Stomach (tissue), 9 donors: ENCODE measurements around the gene CTSA. TPM values are rescaled to one million over a fixed set of nuclear protein-coding genes. Genes with fewer than 3 reads are reported as not detected.
A peak's percentile ranks its signal among the peaks of the same experiment; 100 is the strongest.

Experiments
- DNase-seq, 2 donors: peaks; one replicate each; pipeline versions ENCODE4 v3.0.0 to v3.0.0-alpha.2; 2013 to 2019
- H3K27ac ChIP-seq, 5 donors: fragments of 200-600 bp in 4 of 5; sonication (generic) in 4 of 5; one replicate each; pipeline ENCODE4 v1.5.1; 2013 to 2019; ENCODE audit warnings: mild to moderate bottlenecking in 1 of 5, moderate library complexity in 1 of 5
- H3K27me3 ChIP-seq, 3 donors: fragments of 200-600 bp; sonication (generic); one replicate each; pipeline ENCODE4 v1.5.1; 2017 to 2019; ENCODE audit warnings: mixed run types in 1 of 3
- H3K36me3 ChIP-seq, 4 donors: fragments of 200-600 bp; sonication (generic); 1 replicate in 3 of 4; 2 replicates in 1 of 4; pipeline ENCODE4 v1.5.1; 2016 to 2019
- H3K4me1 ChIP-seq, 4 donors: fragments of 200-600 bp; sonication (generic); one replicate each; pipeline ENCODE4 v1.5.1; 2016 to 2019
- H3K4me3 ChIP-seq, 4 donors: fragments of 200-600 bp; sonication (generic) in 3 of 4; one replicate each; pipeline ENCODE4 v1.5.1; 2016 to 2019; ENCODE audit warnings: mild to moderate bottlenecking in 1 of 4
- H3K9me3 ChIP-seq, 4 donors: fragments of 200-600 bp; sonication (generic); one replicate each; pipeline ENCODE4 v1.5.1; 2016 to 2019
- EP300 ChIP-seq: sonication (generic); formaldehyde crosslinking; IDR thresholded peaks from one replicate; pipeline ENCODE4 v1.6.1; 2017; ENCODE audit warnings: antibody characterized with exemption
- POLR2A ChIP-seq, 4 donors: fragments of 450-650 bp; IDR thresholded peaks; one replicate each; pipeline ENCODE4 v1.6.1; 2016; ENCODE audit warnings: antibody characterized with exemption in 4 of 4, control low read depth in 2 of 4, mild to moderate bottlenecking in 1 of 4, moderate library complexity in 1 of 4
- POLR2AphosphoS5 ChIP-seq, 3 donors: sonication (generic); formaldehyde crosslinking; IDR thresholded peaks; one replicate each; pipeline ENCODE4 v1.6.1; 2016; ENCODE audit warnings: antibody characterized with exemption in 3 of 3
- WGBS, 5 donors: extraction: QIAGEN DNeasy Blood & Tissue Kit in 3 of 5; methylation state at CpG; one replicate each; pipeline versions ENCODE4 v1.1.5 to v1.1.7; 2013 to 2018; 5-methylcytosine and 5-hydroxymethylcytosine counted together
- intact Hi-C: fragments of 100-400 bp; cut with DNase I; formaldehyde crosslinking; loops from one replicate; pipeline ENCODE4 v1.15.1; 2023; ENCODE audit warnings: low total_unique reads
- polyA plus RNA-seq, 3 donors: library from polyadenylated mRNA; stranded (reverse); fragments of 200-250 nt; gene quantifications; one replicate each; pipeline ENCODE4 v1.2.3, GENCODE V29; 2013
- total RNA-seq, 5 donors: library from RNA; depleted of rRNA; stranded (reverse); fragments of >200 nt; gene quantifications; one replicate each; pipeline versions ENCODE4 v1.1.0 to v1.2.3, GENCODE V29; 2014 to 2016
- TF ChIP-seq, protein P1 (sequence below), 7 experiments: fragments of 450-650 bp in 4 of 7; fragments of 200-600 bp in 3 of 7; sonication (generic) in 3 of 7; IDR thresholded peaks; one replicate each; pipeline ENCODE4 v1.5.1; 2016 to 2019; ENCODE audit warnings: antibody characterized with exemption in 7 of 7, control low read depth in 2 of 7, mild to moderate bottlenecking in 1 of 7
- donor health status: healthy with polysubstance abuse.
- donor health status: Bipolar disorder and iron deficiency.
- donor health status: healthy.

Gene CTSA
- total and polyA plus RNA-seq, 8 donors: 29.9 to 292 (median 68.7) TPM

DNA sequence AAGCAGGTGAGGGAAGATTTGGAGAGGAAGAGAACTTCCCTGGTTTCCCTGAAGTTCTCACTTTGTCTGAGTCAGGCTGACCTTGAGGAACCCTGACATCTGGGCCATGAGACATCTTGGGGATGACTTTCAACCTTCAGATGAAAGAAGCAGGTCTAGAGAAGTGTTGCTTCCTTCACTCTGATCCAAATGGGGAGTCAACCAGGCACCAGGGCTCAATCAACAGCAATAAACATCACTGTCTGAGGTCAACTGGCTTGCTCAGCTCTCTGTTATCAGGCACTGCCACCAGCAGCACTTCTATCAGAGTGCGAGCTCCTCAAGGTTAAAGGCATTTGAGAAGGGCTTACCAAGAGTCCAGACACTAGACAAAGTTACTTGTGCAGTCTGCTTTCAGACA is 40.2 kb upstream of the CTSA start:
- peaks cover 15 to 41% (median 33%) of the 10 kb centered on the region in 4 donors for H3K4me1 ChIP-seq
- no peaks in the 10 kb centered on the region for H3K27me3 ChIP-seq
- H3K36me3 ChIP-seq: peaks cover 20 to 86% (median 65%) of the 10 kb centered on the region in 4 donors
- H3K27ac ChIP-seq: peak overlapping the region in 2 of 5 donors; percentile 11 to 17
- WGBS, 5 donors: 56 to 94% (median 93%) methylated on average over 1 of the region's 1 CpG
- peak in 1 of 2 donors; percentile 28 for DNase-seq
- no peaks in the 10 kb centered on the region for H3K9me3 ChIP-seq
- H3K4me3 ChIP-seq: no peak overlapping the region
- TF ChIP-seq, protein P1, sequence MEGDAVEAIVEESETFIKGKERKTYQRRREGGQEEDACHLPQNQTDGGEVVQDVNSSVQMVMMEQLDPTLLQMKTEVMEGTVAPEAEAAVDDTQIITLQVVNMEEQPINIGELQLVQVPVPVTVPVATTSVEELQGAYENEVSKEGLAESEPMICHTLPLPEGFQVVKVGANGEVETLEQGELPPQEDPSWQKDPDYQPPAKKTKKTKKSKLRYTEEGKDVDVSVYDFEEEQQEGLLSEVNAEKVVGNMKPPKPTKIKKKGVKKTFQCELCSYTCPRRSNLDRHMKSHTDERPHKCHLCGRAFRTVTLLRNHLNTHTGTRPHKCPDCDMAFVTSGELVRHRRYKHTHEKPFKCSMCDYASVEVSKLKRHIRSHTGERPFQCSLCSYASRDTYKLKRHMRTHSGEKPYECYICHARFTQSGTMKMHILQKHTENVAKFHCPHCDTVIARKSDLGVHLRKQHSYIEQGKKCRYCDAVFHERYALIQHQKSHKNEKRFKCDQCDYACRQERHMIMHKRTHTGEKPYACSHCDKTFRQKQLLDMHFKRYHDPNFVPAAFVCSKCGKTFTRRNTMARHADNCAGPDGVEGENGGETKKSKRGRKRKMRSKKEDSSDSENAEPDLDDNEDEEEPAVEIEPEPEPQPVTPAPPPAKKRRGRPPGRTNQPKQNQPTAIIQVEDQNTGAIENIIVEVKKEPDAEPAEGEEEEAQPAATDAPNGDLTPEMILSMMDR (IDR thresholded peaks at IDR 0.05): no peak
- TF ChIP-seq POLR2AphosphoS5 (IDR thresholded peaks at IDR 0.05) (no peak), EP300 (no peak), POLR2A (IDR thresholded peaks at IDR 0.05) (no peak)
- intact Hi-C loops: no loop called here

DNA sequence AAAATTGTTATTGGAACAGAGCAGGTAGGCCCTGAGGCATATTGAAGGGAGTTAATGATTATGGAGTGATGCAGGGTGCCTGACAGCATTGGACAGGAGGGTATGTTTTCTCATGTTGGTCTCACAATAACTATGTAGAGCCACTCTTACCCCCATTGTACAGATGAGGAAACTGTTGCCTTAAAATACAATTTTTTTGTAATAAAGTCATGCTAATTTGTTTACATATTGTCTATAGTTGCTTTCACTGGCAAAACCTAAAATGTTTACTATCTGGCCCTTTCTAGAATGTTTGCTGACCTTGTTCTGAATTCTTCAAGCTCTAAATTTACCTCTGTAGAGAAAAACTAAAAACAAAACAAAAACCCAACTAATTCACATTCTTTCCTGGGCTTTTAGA is 39.6 kb upstream of the CTSA start:
- no peaks in the 10 kb centered on the region for H3K27me3 ChIP-seq
- DNase-seq: no peak
- no peak overlapping the region for H3K4me3 ChIP-seq
- H3K36me3 ChIP-seq: peaks cover 19 to 80% (median 59%) of the 10 kb centered on the region in 4 donors
- peaks cover 21 to 47% (median 39%) of the 10 kb centered on the region in 4 donors for H3K4me1 ChIP-seq
- peak overlapping the region in 1 of 5 donors; percentile 11 for H3K27ac ChIP-seq
- TF ChIP-seq EP300 (no peak), POLR2AphosphoS5 (IDR thresholded peaks at IDR 0.05) (no peak), POLR2A (IDR thresholded peaks at IDR 0.05) (no peak)
- TF ChIP-seq, protein P1 (IDR thresholded peaks at IDR 0.05): no peak
- intact Hi-C loops: no loop called here
- no peaks in the 10 kb centered on the region for H3K9me3 ChIP-seq

DNA sequence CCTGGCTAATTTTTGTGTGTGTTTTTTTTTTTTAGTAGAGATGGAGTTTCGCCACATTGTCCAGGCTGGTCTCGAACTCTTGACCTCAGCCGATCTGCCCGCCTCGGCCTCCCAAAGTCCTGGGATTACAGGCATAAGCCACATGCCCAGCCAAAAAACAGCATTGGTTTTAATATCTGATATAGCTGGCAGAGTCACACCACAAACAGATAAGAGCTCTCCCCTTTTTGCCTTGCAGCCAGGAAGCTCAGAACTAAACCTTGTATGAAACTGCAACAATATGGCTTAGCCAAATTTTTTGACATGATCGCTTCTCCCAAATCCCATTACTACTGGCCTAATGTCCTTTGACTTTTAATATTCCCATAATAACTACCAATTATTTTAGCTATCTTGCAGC is 38.8 kb upstream of the CTSA start:
- TF ChIP-seq EP300 (no peak), POLR2AphosphoS5 (IDR thresholded peaks at IDR 0.05) (no peak), POLR2A (IDR thresholded peaks at IDR 0.05) (no peak)
- TF ChIP-seq, protein P1 (IDR thresholded peaks at IDR 0.05): no peak
- Histone ChIP-seq H3K27ac (no peak overlapping the region), H3K9me3 (no peaks in the 10 kb centered on the region), H3K36me3 (peaks cover 11 to 72% (median 51%) of the 10 kb centered on the region in 4 donors), H3K27me3 (no peaks in the 10 kb centered on the region), H3K4me1 (peaks cover 23 to 50% (median 43%) of the 10 kb centered on the region in 4 donors), H3K4me3 (no peak overlapping the region)
- intact Hi-C loops: no loop called here
- 88 to 96% (median 92%) methylated on average over 6 of the region's 6 CpGs for WGBS, 5 donors
- no peak for DNase-seq

DNA sequence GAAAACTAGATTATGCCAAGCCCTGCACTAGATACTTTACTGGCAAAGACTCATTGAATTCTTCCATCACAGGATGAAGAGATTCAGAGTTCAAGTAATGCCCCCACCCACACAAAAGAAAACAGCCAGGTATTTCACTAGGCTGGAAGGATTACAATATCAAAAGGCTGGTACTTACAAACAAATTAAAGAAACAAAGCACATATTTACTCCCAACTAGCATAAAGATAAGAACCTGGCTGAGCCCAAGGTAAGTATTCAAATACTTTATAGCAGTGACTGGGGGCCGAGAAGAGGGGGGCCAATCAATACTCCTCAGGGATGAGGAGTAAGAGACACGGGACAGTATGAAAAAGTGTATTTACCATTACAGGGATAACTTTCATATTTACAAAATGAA is 37.7 kb upstream of the CTSA start:
- Histone ChIP-seq H3K9me3 (no peaks in the 10 kb centered on the region), H3K36me3 (peaks cover 4 to 61% (median 40%) of the 10 kb centered on the region in 4 donors), H3K27me3 (no peaks in the 10 kb centered on the region), H3K27ac (no peak overlapping the region), H3K4me3 (no peak overlapping the region), H3K4me1 (peaks cover 30 to 60% (median 52%) of the 10 kb centered on the region in 4 donors)
- no peak for TF ChIP-seq POLR2A (IDR thresholded peaks at IDR 0.05)
- no peak for TF ChIP-seq EP300
- TF ChIP-seq, protein P1 (IDR thresholded peaks at IDR 0.05): no peak
- TF ChIP-seq POLR2AphosphoS5 (IDR thresholded peaks at IDR 0.05): no peak
- intact Hi-C loops: no loop called here
- DNase-seq: no peak
- 21 to 51% (median 30%) methylated on average over 2 of the region's 2 CpGs for WGBS, 5 donors
